HG03354 (cell line): ENCODE measurements around the gene WDFY4.

Experiments used
- ATAC-seq: cut with Tn5 transposase; IDR thresholded peaks from one replicate; pipeline ENCODE4 v1.9.1; 2021; ENCODE audit warnings: mild to moderate bottlenecking; ENCODE audit not compliant: unreplicated experiment, poor library complexity, severe bottlenecking

WDFY4 gene

GRCh38 chr10:48739170-48739569 is 54.5 kb downstream of the WDFY4 start:
- ATAC-seq: no peak

GRCh38 chr10:48740015-48740707 is 55.5 kb downstream of the WDFY4 start:
- ATAC-seq: no peak

GRCh38 chr10:48740988-48741387 is 56.3 kb downstream of the WDFY4 start:
- no peak for ATAC-seq

GRCh38 chr10:48742891-48743860 is 58.5 kb downstream of the WDFY4 start:
- no peak for ATAC-seq

- no peak for ATAC-seq
These were observed 59.9 kb downstream of the WDFY4 start for GRCh38 chr10:48744587-48744986.

GRCh38 chr10:48745662-48746245 is 61.1 kb downstream of the WDFY4 start:
- ATAC-seq: no peak

GRCh38 chr10:48748573-48748972 is 63.9 kb downstream of the WDFY4 start:
- ATAC-seq: no peak

- ATAC-seq: no peak
These were observed 64.6 kb downstream of the WDFY4 start for GRCh38 chr10:48749254-48749787.

- ATAC-seq: no peak
These were observed 65.3 kb downstream of the WDFY4 start for GRCh38 chr10:48750019-48750418.

- ATAC-seq: no peak
These were observed 66.3 kb downstream of the WDFY4 start for GRCh38 chr10:48750991-48751390.

- ATAC-seq: no peak
These were observed 67.1 kb downstream of the WDFY4 start for GRCh38 chr10:48751730-48752129.

- ATAC-seq: no peak
These were observed 73.7 kb downstream of the WDFY4 start for GRCh38 chr10:48758411-48758810.

- peak; percentile 91 for ATAC-seq
These were observed 74.6 kb downstream of the WDFY4 start for GRCh38 chr10:48759113-48759901.

- no peak for ATAC-seq
These were observed 76.3 kb downstream of the WDFY4 start for GRCh38 chr10:48760983-48761382.

- no peak for ATAC-seq
These were observed 77.7 kb downstream of the WDFY4 start for GRCh38 chr10:48762064-48763042.

GRCh38 chr10:48763403-48763965 is 78.8 kb downstream of the WDFY4 start:
- ATAC-seq: no peak

- ATAC-seq: no peak
These were observed 79.8 kb downstream of the WDFY4 start for GRCh38 chr10:48764486-48764885.

GRCh38 chr10:48765039-48765438 is 80.4 kb downstream of the WDFY4 start:
- peak; percentile 48 for ATAC-seq
